Coronary artery (tissue), 2 donors: ENCODE results near the gene TPRA1.

Experiments used
- DNase-seq: peaks from one replicate; pipeline ENCODE4 v3.0.0-alpha.2; 2017; ENCODE audit warnings: low spot score
- H3K27ac ChIP-seq, 2 donors: fragments of 200-600 bp; sonication (generic); one replicate each; pipeline ENCODE4 v1.5.1; 2016 to 2019
- H3K4me3 ChIP-seq: fragments of 200-600 bp; sonication (generic); 2 replicates; pipeline ENCODE4 v1.5.1; 2016; ENCODE audit warnings: mild to moderate bottlenecking, moderate library complexity
- TF ChIP-seq, protein P1 (sequence below): fragments of 200-600 bp; sonication (generic); IDR thresholded peaks from one replicate; pipeline ENCODE4 v1.5.1; 2019; ENCODE audit warnings: antibody characterized with exemption

TPRA1 gene

DNA sequence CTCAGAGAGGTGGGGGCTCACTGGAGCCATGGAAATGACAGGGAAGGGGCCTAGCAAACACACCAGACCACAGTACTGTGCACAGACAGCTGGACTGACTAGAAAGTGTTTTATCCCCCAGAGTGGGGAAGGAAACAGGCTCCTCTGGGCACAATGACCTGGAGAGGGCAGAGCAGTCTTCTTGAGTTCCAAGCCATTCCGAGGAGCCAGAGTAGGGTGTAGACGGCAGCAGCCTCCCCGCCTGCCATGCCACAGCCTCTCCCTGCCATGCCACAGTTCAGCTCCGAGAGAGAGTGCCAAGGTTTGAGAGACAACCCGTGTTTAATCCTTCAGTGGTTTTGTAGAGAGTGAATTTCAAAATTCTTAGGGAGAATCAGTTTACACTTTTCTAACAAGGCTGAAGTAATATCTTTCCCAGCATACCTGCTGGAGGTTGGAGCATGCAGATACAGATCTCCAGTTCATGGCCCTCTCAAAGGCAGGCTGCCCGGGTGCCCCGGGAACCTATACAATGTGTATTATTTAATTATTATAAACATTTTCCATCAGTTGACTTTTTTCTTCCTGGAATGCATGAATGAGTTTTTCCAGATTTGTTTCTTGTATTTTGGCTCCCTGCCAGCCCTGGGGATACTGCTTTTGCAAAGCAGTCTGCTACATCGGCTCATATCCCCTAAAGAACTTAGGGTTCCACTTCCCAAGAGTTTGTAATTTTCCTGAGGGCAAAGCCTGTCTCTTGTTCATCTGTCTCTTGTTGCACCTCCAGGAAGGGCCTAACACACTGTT, 41.7 kb upstream of the TPRA1 start:
- Histone ChIP-seq H3K4me3 (no peak overlapping the region), H3K27ac (no peak overlapping the region)
- DNase-seq = no peak
- TF ChIP-seq, protein P1, sequence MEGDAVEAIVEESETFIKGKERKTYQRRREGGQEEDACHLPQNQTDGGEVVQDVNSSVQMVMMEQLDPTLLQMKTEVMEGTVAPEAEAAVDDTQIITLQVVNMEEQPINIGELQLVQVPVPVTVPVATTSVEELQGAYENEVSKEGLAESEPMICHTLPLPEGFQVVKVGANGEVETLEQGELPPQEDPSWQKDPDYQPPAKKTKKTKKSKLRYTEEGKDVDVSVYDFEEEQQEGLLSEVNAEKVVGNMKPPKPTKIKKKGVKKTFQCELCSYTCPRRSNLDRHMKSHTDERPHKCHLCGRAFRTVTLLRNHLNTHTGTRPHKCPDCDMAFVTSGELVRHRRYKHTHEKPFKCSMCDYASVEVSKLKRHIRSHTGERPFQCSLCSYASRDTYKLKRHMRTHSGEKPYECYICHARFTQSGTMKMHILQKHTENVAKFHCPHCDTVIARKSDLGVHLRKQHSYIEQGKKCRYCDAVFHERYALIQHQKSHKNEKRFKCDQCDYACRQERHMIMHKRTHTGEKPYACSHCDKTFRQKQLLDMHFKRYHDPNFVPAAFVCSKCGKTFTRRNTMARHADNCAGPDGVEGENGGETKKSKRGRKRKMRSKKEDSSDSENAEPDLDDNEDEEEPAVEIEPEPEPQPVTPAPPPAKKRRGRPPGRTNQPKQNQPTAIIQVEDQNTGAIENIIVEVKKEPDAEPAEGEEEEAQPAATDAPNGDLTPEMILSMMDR = no peak

DNA sequence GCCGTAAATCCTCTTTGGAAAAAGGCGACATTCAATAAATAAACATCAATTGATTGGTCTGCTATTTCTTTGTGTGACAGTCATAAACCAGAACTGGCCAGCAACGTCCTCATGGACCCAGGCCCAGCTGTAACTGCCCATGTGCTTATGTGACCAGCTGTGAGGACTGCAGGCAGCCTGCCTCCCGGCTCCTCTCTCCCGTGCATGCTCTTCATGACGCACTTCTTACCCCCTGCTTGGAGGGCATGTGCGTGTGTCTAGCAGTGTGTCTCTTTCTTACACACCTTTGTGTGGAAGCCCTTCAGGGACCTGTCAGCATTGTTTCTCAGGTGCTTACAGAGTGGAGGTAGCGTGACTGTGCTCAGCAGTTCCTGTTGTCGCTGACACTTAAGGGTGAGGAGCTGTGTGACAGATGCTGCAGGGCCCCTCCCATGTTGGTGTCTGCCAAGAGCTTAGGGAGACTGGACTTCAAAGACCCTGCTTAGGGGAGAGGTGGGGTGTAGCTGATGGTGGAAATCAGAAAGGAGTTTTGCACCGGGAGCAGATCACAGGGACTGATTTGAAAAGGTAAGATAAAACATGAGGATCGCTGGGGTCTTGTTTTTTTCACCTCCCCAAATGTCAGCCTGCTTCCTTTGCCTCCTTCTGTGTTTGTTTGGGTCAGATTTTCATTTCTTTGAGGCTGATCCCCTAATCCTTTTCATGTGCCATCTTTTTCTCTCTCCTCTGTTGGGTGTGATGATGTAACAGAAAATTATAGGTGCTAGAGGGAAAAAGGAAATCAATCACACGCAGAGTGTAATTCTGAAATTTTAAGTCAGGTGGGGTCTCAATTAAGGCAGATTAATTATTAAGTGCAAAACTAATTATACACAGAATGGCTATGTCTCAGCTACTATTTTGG, 40.5 kb upstream of the TPRA1 start:
- no peak overlapping the region for H3K4me3 ChIP-seq
- TF ChIP-seq, protein P1 = no peak
- no peak overlapping the region for H3K27ac ChIP-seq
- DNase-seq = no peak

DNA sequence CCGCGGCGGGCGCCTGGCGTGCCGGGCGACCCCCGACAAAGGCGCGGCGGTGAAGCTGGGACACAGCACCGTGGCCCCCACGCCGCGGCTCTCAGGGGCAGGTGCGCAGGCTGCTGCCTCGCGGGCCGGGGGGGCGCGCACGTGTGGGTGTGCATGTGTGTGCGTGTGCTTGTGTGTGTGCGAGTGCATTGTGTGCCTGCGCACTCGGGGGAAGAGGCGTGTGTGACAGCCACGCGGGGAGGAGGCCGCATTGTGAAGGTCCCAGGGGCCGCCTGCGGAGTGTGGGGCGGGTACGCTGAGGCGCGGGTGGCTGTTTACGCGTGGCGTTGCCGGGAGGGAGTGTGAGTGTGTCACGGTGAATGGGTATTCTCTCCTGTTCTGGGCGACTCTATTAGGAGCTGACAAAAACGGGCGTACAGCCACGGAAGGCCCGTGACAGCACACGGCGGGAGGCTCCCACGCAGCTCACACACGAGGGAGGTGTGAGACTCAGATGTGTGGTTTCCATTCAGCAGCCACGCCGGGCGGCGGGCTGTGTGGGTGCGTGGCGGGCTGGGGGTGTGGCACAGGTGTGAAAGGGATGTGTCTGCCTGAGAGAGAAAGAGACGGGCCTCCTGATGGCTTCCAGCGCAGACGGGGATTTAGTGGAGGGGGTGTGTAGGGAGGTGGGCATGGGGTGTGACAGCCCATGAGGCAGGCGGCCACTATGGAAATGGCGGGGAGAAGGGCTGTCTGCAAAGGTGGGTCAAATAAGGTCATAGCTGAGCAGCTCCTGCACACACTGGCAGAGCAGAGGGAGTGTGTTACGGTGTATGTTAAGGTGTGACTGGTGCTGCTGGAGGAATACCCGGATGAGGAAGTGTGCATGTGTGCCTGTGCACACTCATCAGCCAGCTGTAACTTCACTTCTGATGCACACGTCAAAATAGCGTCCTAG, 39.2 kb upstream of the TPRA1 start:
- Histone ChIP-seq H3K4me3 (peak overlapping the region; percentile 72), H3K27ac (no peak overlapping the region)
- TF ChIP-seq, protein P1 = no peak
- DNase-seq = no peak

DNA sequence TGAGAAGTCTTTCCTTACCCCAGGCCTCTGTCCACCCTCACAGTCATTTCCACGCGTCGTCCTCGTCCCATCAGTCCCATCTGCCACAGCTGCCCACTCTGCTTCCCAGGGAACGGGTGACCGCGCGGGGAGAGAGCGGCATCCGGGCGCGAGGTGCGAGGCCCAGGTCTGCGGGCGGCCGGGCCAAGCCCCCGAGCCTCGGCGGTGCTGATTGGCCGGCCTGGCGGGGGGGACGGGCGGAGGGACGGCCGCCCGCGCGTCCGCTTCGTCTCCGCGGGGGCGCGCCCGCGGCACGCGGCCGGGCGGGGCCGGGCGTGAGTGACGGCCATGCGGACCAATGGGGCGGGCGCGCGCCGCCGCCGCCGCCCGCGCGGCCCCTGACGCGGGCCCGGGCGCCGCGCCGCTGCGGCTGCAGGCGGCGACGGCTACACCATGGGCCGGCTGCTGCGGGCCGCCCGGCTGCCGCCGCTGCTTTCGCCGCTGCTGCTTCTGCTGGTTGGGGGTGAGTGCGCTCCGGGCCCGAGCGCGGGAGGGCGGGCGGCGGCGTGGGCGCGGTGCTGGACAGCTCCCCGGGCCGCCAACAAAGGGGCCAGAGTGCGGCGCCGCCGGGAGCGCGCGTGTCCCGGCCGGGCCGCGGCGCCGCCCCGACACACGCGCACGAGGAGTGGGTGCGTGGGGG, 38.4 kb upstream of the TPRA1 start, which contains the start of gene PODXL2:
Gene PODXL2 (plus strand): TSS at position 398 of the 679 bp plus-strand sequence. CDS start 35 bp downstream, at position 433.
- Histone ChIP-seq H3K27ac (no peak within 1 kb of the TSS), H3K4me3 (peak within 1 kb of the TSS; percentile 72)
- no peak for DNase-seq
- TF ChIP-seq, protein P1 = no peak

DNA sequence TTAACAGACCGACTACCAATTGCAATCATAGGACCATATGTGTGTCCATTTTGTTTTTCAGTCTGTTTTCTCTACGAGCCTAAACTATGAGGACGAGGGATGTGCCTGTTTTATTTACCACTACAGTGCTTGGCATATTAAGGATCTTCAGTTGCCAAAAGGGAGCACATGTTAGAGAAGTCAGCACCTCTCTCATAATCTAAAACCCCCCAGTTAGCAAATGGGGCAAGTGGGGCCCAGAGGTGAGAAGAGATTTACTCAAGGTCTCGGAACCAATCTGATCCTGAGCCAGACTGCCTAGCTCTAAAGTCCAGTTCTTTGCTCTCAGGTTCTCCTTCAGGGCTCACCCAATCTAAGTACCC, 37.9 kb upstream of the TPRA1 start:
- peak overlapping the region; percentile 72 for H3K4me3 ChIP-seq
- DNase-seq = no peak
- TF ChIP-seq, protein P1 = no peak
- no peak overlapping the region for H3K27ac ChIP-seq

DNA sequence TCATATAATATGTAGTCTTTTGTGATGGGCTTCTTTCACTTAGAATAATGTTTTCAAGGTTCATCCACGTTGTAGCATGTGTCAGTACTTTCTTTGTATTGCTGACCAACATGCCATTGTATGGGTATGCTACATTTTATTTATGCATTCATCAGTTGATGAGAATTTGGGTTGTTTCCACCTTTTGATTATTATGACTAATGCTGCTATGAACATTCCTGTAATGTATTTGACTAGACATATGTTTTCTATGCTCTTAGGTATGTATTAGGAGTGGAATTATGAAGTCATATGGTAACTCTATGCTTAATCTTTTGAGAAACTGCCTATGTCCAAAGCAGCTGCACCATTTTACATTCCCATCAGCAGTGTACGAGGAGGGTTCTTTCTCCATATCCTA, 35.3 kb upstream of the TPRA1 start:
- TF ChIP-seq, protein P1 = no peak
- DNase-seq = no peak
- no peak overlapping the region for H3K27ac ChIP-seq

More for the DNA sequence above, 35.3 kb upstream of the TPRA1 start:
- H3K4me3 ChIP-seq = no peak overlapping the region
